ENCODE measurements around the gene MAML3. TPM values are rescaled to one million over a fixed set of nuclear protein-coding genes. Genes with fewer than 3 reads are reported as not detected.

Gene MAML3
- total RNA-seq, 6 donors from 2014 or later: 9.6 to 31.4 (median 14.5) TPM

DNA sequence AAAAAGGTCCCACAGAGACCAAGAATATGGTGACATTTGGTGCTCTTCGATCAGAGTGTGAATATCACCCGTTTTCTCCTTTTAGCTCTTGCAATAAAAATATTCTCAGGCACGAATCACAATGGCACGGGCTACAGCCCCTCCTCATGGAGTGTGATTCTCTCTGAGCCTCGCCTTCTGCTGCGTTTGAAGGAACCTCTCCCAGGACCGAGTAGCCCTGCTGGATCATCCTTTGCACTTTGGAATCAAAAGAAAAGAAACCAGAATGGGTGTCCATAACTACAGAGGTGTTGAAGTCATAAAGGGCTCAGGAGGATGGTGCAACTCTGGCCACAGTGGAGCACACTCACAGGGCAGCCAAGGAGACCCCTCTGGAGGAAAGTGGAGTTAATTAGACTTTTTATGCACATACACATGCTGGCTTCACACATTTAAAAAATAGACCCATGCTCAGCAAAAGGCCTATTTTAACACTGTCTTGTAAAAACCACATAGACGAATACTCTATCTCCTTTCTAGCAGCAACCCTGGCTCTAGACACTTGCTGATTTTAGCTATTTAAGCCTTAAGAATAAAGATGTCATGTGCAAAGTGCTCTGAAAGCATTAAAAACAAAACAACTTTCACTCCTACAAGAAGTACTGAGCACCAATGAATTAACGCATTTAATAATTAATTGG, 19.1 kb downstream of the MAML3 start:
- Histone ChIP-seq H3K36me3 (no peaks in the 10 kb centered on the region), H3K27me3 (no peaks in the 10 kb centered on the region), H3K4me1 (peaks cover 5 to 37% (median 19%) of the 10 kb centered on the region in 4 donors), H3K9me3 (no peaks in the 10 kb centered on the region), H3K27ac (no peak overlapping the region), H3K4me3 (no peak overlapping the region)
- TF ChIP-seq POLR2A (IDR thresholded peaks at IDR 0.05) (no peak), EP300 (IDR thresholded peaks at IDR 0.05) (no peak), POLR2AphosphoS5 (IDR thresholded peaks at IDR 0.05) (no peak)
- TF ChIP-seq, protein P1, sequence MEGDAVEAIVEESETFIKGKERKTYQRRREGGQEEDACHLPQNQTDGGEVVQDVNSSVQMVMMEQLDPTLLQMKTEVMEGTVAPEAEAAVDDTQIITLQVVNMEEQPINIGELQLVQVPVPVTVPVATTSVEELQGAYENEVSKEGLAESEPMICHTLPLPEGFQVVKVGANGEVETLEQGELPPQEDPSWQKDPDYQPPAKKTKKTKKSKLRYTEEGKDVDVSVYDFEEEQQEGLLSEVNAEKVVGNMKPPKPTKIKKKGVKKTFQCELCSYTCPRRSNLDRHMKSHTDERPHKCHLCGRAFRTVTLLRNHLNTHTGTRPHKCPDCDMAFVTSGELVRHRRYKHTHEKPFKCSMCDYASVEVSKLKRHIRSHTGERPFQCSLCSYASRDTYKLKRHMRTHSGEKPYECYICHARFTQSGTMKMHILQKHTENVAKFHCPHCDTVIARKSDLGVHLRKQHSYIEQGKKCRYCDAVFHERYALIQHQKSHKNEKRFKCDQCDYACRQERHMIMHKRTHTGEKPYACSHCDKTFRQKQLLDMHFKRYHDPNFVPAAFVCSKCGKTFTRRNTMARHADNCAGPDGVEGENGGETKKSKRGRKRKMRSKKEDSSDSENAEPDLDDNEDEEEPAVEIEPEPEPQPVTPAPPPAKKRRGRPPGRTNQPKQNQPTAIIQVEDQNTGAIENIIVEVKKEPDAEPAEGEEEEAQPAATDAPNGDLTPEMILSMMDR (IDR thresholded peaks at IDR 0.05): no peak
- no peak for ATAC-seq (ENCODE audit: low FRiP score in 2 of 2)
- no peak for DNase-seq
- 87 to 90% methylated on average over 9 of the region's 9 CpGs for WGBS, 2 donors

DNA sequence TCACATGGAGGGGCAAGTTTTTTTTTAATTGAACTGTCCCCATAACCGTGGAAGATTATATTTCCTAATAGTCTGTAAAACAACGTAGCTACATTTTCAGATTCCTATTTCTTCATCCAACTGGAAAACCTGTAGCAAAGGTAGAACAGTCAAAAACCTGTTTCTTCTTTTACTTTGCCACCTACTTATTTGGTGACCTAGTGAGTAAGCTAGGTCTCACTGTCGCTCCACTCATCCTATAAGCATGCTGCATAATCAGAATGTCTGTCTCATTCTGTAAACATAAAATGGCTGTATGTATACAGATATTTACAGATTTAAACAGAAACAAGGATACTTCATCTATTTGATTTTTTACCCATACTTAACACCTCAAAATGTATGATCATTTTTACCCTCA, 20.4 kb downstream of the MAML3 start:
- peaks cover 5 to 37% (median 19%) of the 10 kb centered on the region in 4 donors for H3K4me1 ChIP-seq
- TF ChIP-seq, protein P1 (IDR thresholded peaks at IDR 0.05): no peak
- TF ChIP-seq POLR2AphosphoS5 (IDR thresholded peaks at IDR 0.05) (no peak), POLR2A (IDR thresholded peaks at IDR 0.05) (no peak), EP300 (IDR thresholded peaks at IDR 0.05) (no peak)
- 85 to 89% methylated on average over 3 of the region's 3 CpGs for WGBS, 2 donors
- no peaks in the 10 kb centered on the region for H3K9me3 ChIP-seq
- H3K4me3 ChIP-seq: no peak overlapping the region
- DNase-seq (no peak), ATAC-seq (ENCODE audit: low FRiP score in 2 of 2) (no peak)
- H3K27me3 ChIP-seq: no peaks in the 10 kb centered on the region
- no peak overlapping the region for H3K27ac ChIP-seq
- no peaks in the 10 kb centered on the region for H3K36me3 ChIP-seq

DNA sequence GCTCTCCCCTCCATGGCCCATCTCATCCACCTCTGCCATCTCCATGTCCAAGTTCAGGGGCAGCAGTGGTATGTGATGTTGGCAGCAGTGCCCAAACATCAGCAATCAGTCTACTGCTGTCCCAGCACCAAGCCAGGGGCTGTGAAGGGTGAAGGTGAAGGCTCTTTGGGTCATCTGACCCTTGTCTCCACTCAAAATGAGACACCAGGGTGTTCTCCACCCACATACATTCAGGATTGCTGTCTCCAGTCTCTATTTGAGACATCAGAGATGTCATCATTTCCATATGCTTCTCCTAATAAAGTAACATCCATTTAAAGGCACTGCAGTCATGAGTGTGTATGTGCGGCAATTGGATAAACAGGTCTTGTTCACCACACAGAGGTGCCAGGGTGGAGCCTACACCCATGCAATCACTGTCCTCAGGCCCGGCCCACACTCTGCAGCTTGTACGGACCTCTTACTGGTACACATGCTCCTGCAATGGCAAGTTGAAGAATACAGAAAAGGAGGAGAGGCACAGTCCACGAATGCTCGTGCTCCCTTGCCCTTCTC, 22.2 kb downstream of the MAML3 start:
- no peak for ATAC-seq (ENCODE audit: low FRiP score in 2 of 2)
- no peaks in the 10 kb centered on the region for H3K27me3 ChIP-seq
- TF ChIP-seq EP300 (IDR thresholded peaks at IDR 0.05) (no peak), POLR2AphosphoS5 (IDR thresholded peaks at IDR 0.05) (no peak), POLR2A (IDR thresholded peaks at IDR 0.05) (no peak)
- TF ChIP-seq, protein P1 (IDR thresholded peaks at IDR 0.05): no peak
- no peaks in the 10 kb centered on the region for H3K9me3 ChIP-seq
- H3K4me1 ChIP-seq: peaks cover 5 to 23% (median 12%) of the 10 kb centered on the region in 4 donors
- no peak for DNase-seq
- H3K27ac ChIP-seq: no peak overlapping the region
- H3K36me3 ChIP-seq: no peaks in the 10 kb centered on the region
- no peak overlapping the region for H3K4me3 ChIP-seq
- 87 to 98% methylated on average over 5 of the region's 5 CpGs for WGBS, 2 donors

DNA sequence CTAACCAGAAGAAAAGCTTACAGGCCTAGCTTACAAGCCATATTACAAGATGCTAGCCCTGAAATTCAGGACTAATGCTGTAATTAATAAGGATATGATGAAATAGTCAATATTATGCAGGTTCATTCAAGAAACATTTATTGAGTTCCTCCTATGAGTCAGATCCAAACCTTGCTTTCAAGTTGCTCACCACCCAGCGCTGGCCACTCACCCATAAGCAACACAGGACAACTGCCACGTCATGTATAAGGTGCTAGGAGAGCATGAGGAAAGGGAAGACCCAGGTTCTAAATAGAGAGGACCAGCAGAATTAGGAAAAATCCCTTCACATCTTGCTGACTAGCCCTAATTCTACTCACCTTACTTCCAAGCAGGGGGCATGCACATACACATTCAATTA, 23.3 kb downstream of the MAML3 start:
- no peak overlapping the region for H3K4me3 ChIP-seq
- peak in 1 of 2 donors; percentile 54 for ATAC-seq (ENCODE audit: low FRiP score in 2 of 2)
- WGBS, 2 donors: 78 to 82% methylated on average over 2 of the region's 2 CpGs
- no peak overlapping the region for H3K27ac ChIP-seq
- H3K36me3 ChIP-seq: no peaks in the 10 kb centered on the region
- H3K27me3 ChIP-seq: no peaks in the 10 kb centered on the region
- H3K9me3 ChIP-seq: no peaks in the 10 kb centered on the region
- DNase-seq: peak in 1 of 2 donors; percentile 51
- no peak for TF ChIP-seq POLR2AphosphoS5 (IDR thresholded peaks at IDR 0.05)
- TF ChIP-seq, protein P1 (IDR thresholded peaks at IDR 0.05): no peak
- no peak for TF ChIP-seq EP300 (IDR thresholded peaks at IDR 0.05)
- no peak for TF ChIP-seq POLR2A (IDR thresholded peaks at IDR 0.05)
- H3K4me1 ChIP-seq: peaks cover 0 to 16% (median 7%) of the 10 kb centered on the region in 4 donors

All from upper lobe of left lung (tissue), 6 donors.